Activated T-cell treated with anti-CD3 and anti-CD28 coated beads, Interleukin-2, amount 50 U/mL, for 4 hours (primary cell): ENCODE measurements around the gene KRT2. TPM values are rescaled to one million over a fixed set of nuclear protein-coding genes. Genes with fewer than 3 reads are reported as not detected.
A peak's percentile ranks its signal among the peaks of the same experiment; 100 is the strongest.

Source experiments
- ATAC-seq, 2 donors: fragments of 200-7000 bp; cut with Tn5 transposase; one replicate each; pipeline ENCODE4 v1.10.0; 2021
- DNase-seq: peaks from one replicate; pipeline ENCODE4 v3.0.0-alpha.2; 2020
- H3K27me3 Mint-ChIP-seq: one replicate; pipeline ENCODE4 v1.8.0; 2021; ENCODE audit warnings: low read depth, mixed read lengths
- H3K36me3 Mint-ChIP-seq: one replicate; pipeline ENCODE4 v1.8.0; 2022; ENCODE audit warnings: mixed read lengths; ENCODE audit not compliant: insufficient read depth
- H3K4me1 Mint-ChIP-seq: one replicate; pipeline ENCODE4 v1.8.0; 2021; ENCODE audit warnings: low read depth, mixed read lengths
- H3K4me3 Mint-ChIP-seq: one replicate; pipeline ENCODE4 v1.8.0; 2021; ENCODE audit warnings: mild to moderate bottlenecking, moderate library complexity, mixed read lengths
- H3K9me3 Mint-ChIP-seq: one replicate; pipeline ENCODE4 v1.8.0; 2021; ENCODE audit warnings: mixed read lengths
- total RNA-seq, 3 donors: library from RNA; stranded (reverse); gene quantifications; one replicate each; pipeline ENCODE4 v1.2.1, GENCODE V29; 2021

Gene KRT2
- total RNA-seq: not detected

DNA sequence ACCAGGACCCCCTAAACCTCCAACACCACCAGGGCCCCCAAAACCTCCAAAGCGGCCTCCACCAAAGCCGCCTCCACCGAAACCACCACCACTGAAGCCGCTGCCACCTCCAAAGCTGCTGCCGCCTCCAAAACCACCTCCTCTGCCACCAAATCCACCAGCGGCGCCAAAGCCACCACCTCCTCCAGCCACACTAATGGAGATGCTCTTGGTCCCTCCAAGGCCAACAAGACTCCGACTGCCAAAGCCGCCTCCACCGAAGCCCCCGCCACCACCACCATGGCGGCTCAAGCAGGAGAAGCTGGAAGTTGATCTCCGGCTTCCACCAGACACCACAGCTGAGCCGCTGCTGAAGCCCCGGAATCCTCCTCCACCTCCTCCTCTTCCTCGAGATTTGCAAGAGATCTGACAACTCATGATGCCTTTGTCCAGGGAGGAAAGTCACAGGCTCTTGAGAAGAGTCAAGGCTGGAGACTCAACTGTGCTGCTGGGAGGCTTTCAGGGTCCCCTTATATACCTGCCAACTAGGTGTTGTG is at the start of gene KRT2:
Gene KRT2 (minus strand): TSS at position 486 of the 536 bp plus-strand sequence. CDS start 69 bp downstream, at position 417.
- Mint-ChIP-seq H3K27me3 (no peaks in the 10 kb centered on the region), H3K36me3 (no peaks in the 10 kb centered on the region), H3K9me3 (no peaks in the 10 kb centered on the region), H3K4me3 (no peak within 1 kb of the TSS), H3K4me1 (peaks cover 27% of the 10 kb centered on the region)
- ATAC-seq (no peak), DNase-seq (no peak)

- peaks cover 6% of the 10 kb centered on the region for H3K27me3 Mint-ChIP-seq
- H3K9me3 Mint-ChIP-seq: no peaks in the 10 kb centered on the region
- no peaks in the 10 kb centered on the region for H3K36me3 Mint-ChIP-seq
- no peak for DNase-seq
- H3K4me1 Mint-ChIP-seq: no peaks in the 10 kb centered on the region
- no peak for ATAC-seq
- no peak overlapping the region for H3K4me3 Mint-ChIP-seq
These were observed 49.3 kb upstream of the KRT2 start for GRCh38 chr12:52701281-52701680.

GRCh38 chr12:52699960-52700359 is 47.9 kb upstream of the KRT2 start:
- Mint-ChIP-seq H3K4me3 (no peak overlapping the region), H3K4me1 (no peaks in the 10 kb centered on the region), H3K27me3 (peaks cover 6% of the 10 kb centered on the region), H3K36me3 (no peaks in the 10 kb centered on the region), H3K9me3 (no peaks in the 10 kb centered on the region)
- no peak for DNase-seq
- no peak for ATAC-seq

- no peak for ATAC-seq
These were observed 47.4 kb upstream of the KRT2 start for GRCh38 chr12:52699373-52699772.

GRCh38 chr12:52698651-52699340 is 46.8 kb upstream of the KRT2 start:
- peaks cover 6% of the 10 kb centered on the region for H3K27me3 Mint-ChIP-seq
- no peak overlapping the region for H3K4me3 Mint-ChIP-seq
- H3K36me3 Mint-ChIP-seq: no peaks in the 10 kb centered on the region
- H3K9me3 Mint-ChIP-seq: no peaks in the 10 kb centered on the region
- ATAC-seq (no peak), DNase-seq (no peak)
- no peaks in the 10 kb centered on the region for H3K4me1 Mint-ChIP-seq

More at GRCh38 chr12:52699373-52699772, 47.4 kb upstream of the KRT2 start:
- Mint-ChIP-seq H3K9me3 (no peaks in the 10 kb centered on the region), H3K36me3 (no peaks in the 10 kb centered on the region), H3K4me3 (no peak overlapping the region), H3K4me1 (no peaks in the 10 kb centered on the region), H3K27me3 (peaks cover 6% of the 10 kb centered on the region)
- no peak for DNase-seq

- Mint-ChIP-seq H3K27me3 (peaks cover 8% of the 10 kb centered on the region), H3K4me1 (peaks cover 12% of the 10 kb centered on the region), H3K9me3 (no peaks in the 10 kb centered on the region), H3K36me3 (no peaks in the 10 kb centered on the region), H3K4me3 (no peak overlapping the region)
- no peak for DNase-seq
- ATAC-seq: no peak
These were observed 45.1 kb upstream of the KRT2 start for GRCh38 chr12:52697058-52697582.

GRCh38 chr12:52696588-52696987 is 44.6 kb upstream of the KRT2 start:
- Mint-ChIP-seq H3K9me3 (no peaks in the 10 kb centered on the region), H3K36me3 (no peaks in the 10 kb centered on the region), H3K27me3 (peaks cover 8% of the 10 kb centered on the region), H3K4me3 (no peak overlapping the region), H3K4me1 (peaks cover 16% of the 10 kb centered on the region)
- ATAC-seq: no peak
- DNase-seq: no peak

DNA sequence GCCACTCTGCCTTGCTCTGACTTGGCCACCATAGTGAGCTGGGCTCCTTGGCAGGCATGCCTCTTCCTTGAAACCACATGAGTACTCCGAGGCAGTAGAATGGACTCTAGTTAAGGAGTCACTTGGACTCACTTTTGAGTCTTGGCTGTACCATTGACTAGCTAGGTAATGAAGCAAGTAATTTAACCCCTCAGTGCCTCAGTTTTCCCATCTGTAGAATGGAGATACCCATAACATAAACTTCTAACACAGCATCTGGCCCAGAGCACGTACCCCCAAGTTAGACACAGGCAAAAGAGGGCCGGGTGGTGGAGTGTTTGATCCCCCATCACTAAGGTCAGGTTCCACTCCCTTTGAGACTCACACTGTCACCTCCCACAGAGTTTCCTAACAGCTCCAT is 43.0 kb upstream of the KRT2 start:
- no peaks in the 10 kb centered on the region for H3K36me3 Mint-ChIP-seq
- ATAC-seq: no peak
- peaks cover 31% of the 10 kb centered on the region for H3K4me1 Mint-ChIP-seq
- H3K4me3 Mint-ChIP-seq: no peak overlapping the region
- DNase-seq: no peak
- H3K9me3 Mint-ChIP-seq: no peaks in the 10 kb centered on the region
- peaks cover 8% of the 10 kb centered on the region for H3K27me3 Mint-ChIP-seq

DNA sequence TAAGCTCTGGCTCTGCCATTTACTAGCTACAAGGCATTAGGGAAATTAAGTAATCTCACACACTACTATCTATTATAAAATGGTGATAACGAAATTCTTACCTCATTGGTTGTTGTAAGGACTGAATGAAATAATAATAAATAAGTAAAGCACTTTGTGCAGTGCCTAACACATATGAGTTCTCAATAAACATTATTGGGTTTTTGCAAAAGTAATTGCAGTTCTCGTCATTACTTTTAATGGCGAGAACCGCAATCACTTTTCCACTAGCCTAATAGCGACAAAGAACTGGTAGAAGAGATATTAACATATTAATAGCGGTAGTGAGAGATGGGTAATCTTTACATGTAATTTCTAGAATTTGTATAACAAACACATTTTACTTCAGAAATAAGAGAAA is 42.1 kb upstream of the KRT2 start:
- Mint-ChIP-seq H3K36me3 (no peaks in the 10 kb centered on the region), H3K4me3 (no peak overlapping the region), H3K4me1 (peaks cover 36% of the 10 kb centered on the region), H3K27me3 (peaks cover 8% of the 10 kb centered on the region), H3K9me3 (no peaks in the 10 kb centered on the region)
- no peak for DNase-seq
- ATAC-seq: no peak

DNA sequence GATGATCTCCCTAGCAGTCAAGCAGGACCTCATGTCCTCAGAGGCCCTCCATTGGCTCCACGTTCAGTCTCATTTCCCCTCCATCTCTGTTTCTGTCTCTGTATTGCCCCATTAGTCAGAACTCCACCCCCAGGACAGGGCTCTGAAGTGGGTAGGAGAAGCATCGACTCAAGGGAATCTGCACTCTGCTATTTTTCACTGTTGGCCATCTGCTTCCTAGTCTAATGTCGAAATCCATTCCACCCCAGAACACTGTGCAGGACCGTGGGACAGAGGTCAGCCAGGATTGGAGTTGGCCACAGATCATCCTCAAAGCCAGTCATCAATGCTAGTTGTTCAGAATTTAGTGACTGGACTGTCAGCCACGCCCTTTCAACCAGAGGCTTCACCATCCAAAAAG is 41.2 kb upstream of the KRT2 start:
- H3K9me3 Mint-ChIP-seq: no peaks in the 10 kb centered on the region
- no peaks in the 10 kb centered on the region for H3K36me3 Mint-ChIP-seq
- no peak overlapping the region for H3K4me3 Mint-ChIP-seq
- H3K4me1 Mint-ChIP-seq: peaks cover 40% of the 10 kb centered on the region
- ATAC-seq: no peak
- H3K27me3 Mint-ChIP-seq: peaks cover 6% of the 10 kb centered on the region
- DNase-seq: no peak

GRCh38 chr12:52692254-52692653 is 40.2 kb upstream of the KRT2 start:
- H3K27me3 Mint-ChIP-seq: peaks cover 6% of the 10 kb centered on the region
- no peak for ATAC-seq
- H3K36me3 Mint-ChIP-seq: no peaks in the 10 kb centered on the region
- H3K4me3 Mint-ChIP-seq: no peak overlapping the region
- H3K4me1 Mint-ChIP-seq: peaks cover 44% of the 10 kb centered on the region
- DNase-seq: no peak
- no peaks in the 10 kb centered on the region for H3K9me3 Mint-ChIP-seq

GRCh38 chr12:52691841-52692150 is 39.8 kb upstream of the KRT2 start:
- ATAC-seq (no peak), DNase-seq (no peak)
- no peaks in the 10 kb centered on the region for H3K9me3 Mint-ChIP-seq
- H3K4me3 Mint-ChIP-seq: peak overlapping the region; percentile 80
- no peaks in the 10 kb centered on the region for H3K36me3 Mint-ChIP-seq
- H3K27me3 Mint-ChIP-seq: peaks cover 4% of the 10 kb centered on the region
- peaks cover 45% of the 10 kb centered on the region for H3K4me1 Mint-ChIP-seq

DNA sequence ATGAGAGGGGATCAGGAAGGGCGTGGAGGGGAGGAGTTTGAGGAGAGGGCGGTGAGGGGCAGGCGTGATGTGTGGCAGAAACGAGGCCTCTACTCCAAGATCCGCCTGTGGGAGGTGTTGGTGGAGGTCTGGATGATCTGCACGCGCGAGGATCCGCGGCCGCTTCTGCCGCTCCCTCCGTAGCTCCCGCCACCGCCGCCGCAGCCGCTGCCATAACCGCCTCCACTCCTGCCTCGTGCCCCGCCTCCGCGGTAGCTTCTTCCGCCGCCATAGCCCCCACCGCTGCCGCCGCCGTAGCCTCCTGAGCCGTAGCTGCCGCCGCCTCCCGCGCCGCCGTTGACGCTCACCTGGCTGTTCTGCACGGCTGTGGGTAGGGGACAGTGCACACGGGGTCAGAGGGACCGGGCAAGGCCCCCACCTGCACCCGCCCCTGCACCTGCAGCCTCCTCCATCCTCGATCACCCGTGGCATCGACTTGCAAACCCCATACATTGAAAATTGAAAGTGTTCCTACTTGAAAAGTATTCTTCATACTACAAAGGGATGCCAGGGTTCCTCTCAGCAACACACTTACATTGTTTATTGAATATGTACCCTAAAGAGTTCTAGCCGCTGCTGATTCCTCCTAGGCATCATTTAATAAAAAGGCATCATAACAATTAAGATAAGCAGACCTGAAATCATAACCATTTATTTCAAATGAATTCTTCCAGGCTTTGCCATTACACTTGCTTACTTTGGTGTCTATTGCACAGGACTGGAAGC is 39.2 kb upstream of the KRT2 start:
- H3K9me3 Mint-ChIP-seq: no peaks in the 10 kb centered on the region
- H3K4me3 Mint-ChIP-seq: peak overlapping the region; percentile 80
- peak; percentile 45 for DNase-seq
- H3K4me1 Mint-ChIP-seq: peaks cover 45% of the 10 kb centered on the region
- peak; percentile 78 to 82 for ATAC-seq
- peaks cover 4% of the 10 kb centered on the region for H3K27me3 Mint-ChIP-seq
- H3K36me3 Mint-ChIP-seq: no peaks in the 10 kb centered on the region

GRCh38 chr12:52690351-52691075 is 38.5 kb upstream of the KRT2 start:
- peak; percentile 9 to 41 for ATAC-seq
- peak overlapping the region; percentile 80 for H3K4me3 Mint-ChIP-seq
- H3K27me3 Mint-ChIP-seq: peaks cover 4% of the 10 kb centered on the region

More at GRCh38 chr12:52690351-52691075, 38.5 kb upstream of the KRT2 start:
- H3K36me3 Mint-ChIP-seq: no peaks in the 10 kb centered on the region
- H3K4me1 Mint-ChIP-seq: peaks cover 45% of the 10 kb centered on the region
- no peak for DNase-seq
- no peaks in the 10 kb centered on the region for H3K9me3 Mint-ChIP-seq
